ENCODE data around the gene ASCL5.

- TF ChIP-seq POLR2A (IDR thresholded peaks at IDR 0.05), result no peak
- TF ChIP-seq, protein P1, sequence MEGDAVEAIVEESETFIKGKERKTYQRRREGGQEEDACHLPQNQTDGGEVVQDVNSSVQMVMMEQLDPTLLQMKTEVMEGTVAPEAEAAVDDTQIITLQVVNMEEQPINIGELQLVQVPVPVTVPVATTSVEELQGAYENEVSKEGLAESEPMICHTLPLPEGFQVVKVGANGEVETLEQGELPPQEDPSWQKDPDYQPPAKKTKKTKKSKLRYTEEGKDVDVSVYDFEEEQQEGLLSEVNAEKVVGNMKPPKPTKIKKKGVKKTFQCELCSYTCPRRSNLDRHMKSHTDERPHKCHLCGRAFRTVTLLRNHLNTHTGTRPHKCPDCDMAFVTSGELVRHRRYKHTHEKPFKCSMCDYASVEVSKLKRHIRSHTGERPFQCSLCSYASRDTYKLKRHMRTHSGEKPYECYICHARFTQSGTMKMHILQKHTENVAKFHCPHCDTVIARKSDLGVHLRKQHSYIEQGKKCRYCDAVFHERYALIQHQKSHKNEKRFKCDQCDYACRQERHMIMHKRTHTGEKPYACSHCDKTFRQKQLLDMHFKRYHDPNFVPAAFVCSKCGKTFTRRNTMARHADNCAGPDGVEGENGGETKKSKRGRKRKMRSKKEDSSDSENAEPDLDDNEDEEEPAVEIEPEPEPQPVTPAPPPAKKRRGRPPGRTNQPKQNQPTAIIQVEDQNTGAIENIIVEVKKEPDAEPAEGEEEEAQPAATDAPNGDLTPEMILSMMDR (IDR thresholded peaks at IDR 0.05), result no peak
Measured at GRCh38 chr1:201126832-201127754, at the start of gene ASCL5.
